Caco-2 (cell line): ENCODE measurements around the gene PTPRG. TPM values are rescaled to one million over a fixed set of nuclear protein-coding genes. Genes with fewer than 3 reads are reported as not detected.

ENCODE experiments used
- BruUV-seq: library from RNA; stranded (reverse); fragments of 400-500 nt; replicated peaks from 2 replicates; lab custom pipeline; 2021; lab: Mats Ljungman, UMichigan
- CTCF ChIA-PET: fragments of 300-600 bp; sonication (Branson Sonifier 250); formaldehyde crosslinking; loops from one replicate; lab custom pipeline; 2022; ENCODE audit warnings: antibody characterized with exemption; lab: Charles Lee
- POLR2A ChIA-PET: fragments of 300-600 bp; sonication (Branson Sonifier 250); formaldehyde crosslinking; loops from one replicate; lab custom pipeline; 2022; ENCODE audit warnings: antibody characterized with exemption; lab: Charles Lee
- DNase-seq, 2 experiments: peaks; one replicate each; pipeline versions ENCODE4 v3.0.0 to v3.0.0-alpha.2; 2020 to 2022
- H3K27me3 ChIP-seq: replicated peaks from 2 replicates; pipeline ENCODE4 v1.6.0; 2011; ENCODE audit warnings: low read length; ENCODE audit not compliant: control insufficient read depth, insufficient read depth
- H3K36me3 ChIP-seq: 2 replicates; pipeline ENCODE4 v1.5.1; 2011; ENCODE audit warnings: low read length; ENCODE audit not compliant: control insufficient read depth, insufficient read depth
- H3K4me1 ChIP-seq: fragments of 250-450 bp; sonication (Bioruptor Pico); 2 replicates; pipeline ENCODE4 v1.5.1; 2020; ENCODE audit warnings: mild to moderate bottlenecking
- H3K4me3 ChIP-seq: 2 replicates; pipeline ENCODE4 v1.5.1; 2011; ENCODE audit warnings: low read depth, mild to moderate bottlenecking, control low read depth, low read length
- H3K9me3 ChIP-seq: fragments of 250-450 bp; sonication (Bioruptor Pico); 2 replicates; pipeline ENCODE4 v1.5.1; 2020; ENCODE audit warnings: mild to moderate bottlenecking, moderate library complexity
- H3K27ac Mint-ChIP-seq: one replicate; pipeline ENCODE4 v1.8.0; 2022; ENCODE audit warnings: mixed read lengths; ENCODE audit not compliant: unreplicated experiment
- H3K27me3 Mint-ChIP-seq: one replicate; pipeline ENCODE4 v1.8.0; 2022; ENCODE audit warnings: mixed read lengths; ENCODE audit not compliant: insufficient read depth, unreplicated experiment
- H3K36me3 Mint-ChIP-seq: one replicate; pipeline ENCODE4 v1.8.0; 2022; ENCODE audit warnings: mild to moderate bottlenecking, mixed read lengths; ENCODE audit not compliant: insufficient read depth, unreplicated experiment
- H3K4me1 Mint-ChIP-seq: one replicate; pipeline ENCODE4 v1.8.0; 2022; ENCODE audit warnings: low read depth, mixed read lengths; ENCODE audit not compliant: unreplicated experiment
- H3K4me3 Mint-ChIP-seq: one replicate; pipeline ENCODE4 v1.8.0; 2022; ENCODE audit warnings: mild to moderate bottlenecking, moderate library complexity, mixed read lengths; ENCODE audit not compliant: unreplicated experiment
- H3K9me3 Mint-ChIP-seq: one replicate; pipeline ENCODE4 v1.8.0; 2022; ENCODE audit warnings: mixed read lengths; ENCODE audit not compliant: unreplicated experiment
- CTCF ChIP-seq, 2 experiments: fragments of 200-600 bp in 1 of 2; IDR thresholded peaks; 1 replicate in 1 of 2; 2 replicates in 1 of 2; pipeline versions ENCODE4 v1.5.1 to v1.8.0; 2011 to 2022; ENCODE audit warnings: antibody characterized with exemption in 1 of 2, control low read depth in 1 of 2, inconsistent platforms in 1 of 2, low read depth in 1 of 2, low read length in 1 of 2, mild to moderate bottlenecking in 1 of 2, moderate library complexity in 1 of 2; ENCODE audit not compliant: insufficient read depth in 1 of 2, severe bottlenecking in 1 of 2, unreplicated experiment in 1 of 2
- intact Hi-C: fragments of 100-400 bp; cut with micrococcal nuclease; formaldehyde crosslinking; loops from one replicate; pipeline ENCODE4 v1.10.0; 2022; ENCODE audit not compliant: unreplicated experiment
- total RNA-seq: library from RNA; stranded (reverse); gene quantifications from 2 replicates; pipeline ENCODE4 v1.2.3, GENCODE V29; 2022

PTPRG gene
- total RNA-seq, 1 experiment from 2014 or later = 46.4 TPM

- POLR2A ChIA-PET = no interaction called here
These were observed 85.0 kb downstream of the PTPRG start for GRCh38 chr3:61646360-61646759.

GRCh38 chr3:61646851-61647525 is 85.6 kb downstream of the PTPRG start:
- no peaks in the 10 kb centered on the region for H3K27me3 Mint-ChIP-seq
- no peaks in the 10 kb centered on the region for H3K36me3 ChIP-seq
- peaks cover 18% of the 10 kb centered on the region for H3K9me3 ChIP-seq
- TF ChIP-seq CTCF (IDR thresholded peaks at IDR 0.05; ENCODE audit: insufficient read depth in 1 of 2, low read depth in 1 of 2, low read length in 1 of 2, severe bottlenecking in 1 of 2, unreplicated experiment in 1 of 2) = no peak
- no peak overlapping the region for H3K4me3 ChIP-seq
- H3K4me1 Mint-ChIP-seq = no peaks in the 10 kb centered on the region
- peaks cover 11% of the 10 kb centered on the region for H3K4me1 ChIP-seq
- BruUV-seq = no TSS peak
- intact Hi-C loops = no loop called here
- H3K27ac Mint-ChIP-seq = no peak overlapping the region
- ChIA-PET CTCF (no interaction called here), POLR2A (no interaction called here)
- H3K36me3 Mint-ChIP-seq = peaks cover 12% of the 10 kb centered on the region
- DNase-seq = no peak
- no peak overlapping the region for H3K4me3 Mint-ChIP-seq
- H3K9me3 Mint-ChIP-seq = no peaks in the 10 kb centered on the region
- no peaks in the 10 kb centered on the region for H3K27me3 ChIP-seq

More at GRCh38 chr3:61646360-61646759, 85.0 kb downstream of the PTPRG start:
- CTCF ChIA-PET = no interaction called here
- Mint-ChIP-seq H3K27ac (no peak overlapping the region), H3K9me3 (no peaks in the 10 kb centered on the region), H3K4me3 (no peak overlapping the region), H3K27me3 (no peaks in the 10 kb centered on the region), H3K4me1 (no peaks in the 10 kb centered on the region), H3K36me3 (peaks cover 12% of the 10 kb centered on the region)
- H3K4me3 ChIP-seq = no peak overlapping the region
- H3K9me3 ChIP-seq = peaks cover 18% of the 10 kb centered on the region
- peaks cover 11% of the 10 kb centered on the region for H3K4me1 ChIP-seq
- DNase-seq = no peak
- intact Hi-C loops = no loop called here
- no peaks in the 10 kb centered on the region for H3K27me3 ChIP-seq
- TF ChIP-seq CTCF (IDR thresholded peaks at IDR 0.05; ENCODE audit: insufficient read depth in 1 of 2, low read depth in 1 of 2, low read length in 1 of 2, severe bottlenecking in 1 of 2, unreplicated experiment in 1 of 2) = no peak
- BruUV-seq = no TSS peak
- no peaks in the 10 kb centered on the region for H3K36me3 ChIP-seq

GRCh38 chr3:61648481-61648880 is 87.1 kb downstream of the PTPRG start:
- ChIA-PET POLR2A (no interaction called here), CTCF (no interaction called here)
- Histone ChIP-seq H3K4me3 (no peak overlapping the region), H3K4me1 (peaks cover 11% of the 10 kb centered on the region), H3K36me3 (no peaks in the 10 kb centered on the region), H3K27me3 (no peaks in the 10 kb centered on the region), H3K9me3 (peaks cover 18% of the 10 kb centered on the region)
- no peak for TF ChIP-seq CTCF (IDR thresholded peaks at IDR 0.05; ENCODE audit: insufficient read depth in 1 of 2, low read depth in 1 of 2, low read length in 1 of 2, severe bottlenecking in 1 of 2, unreplicated experiment in 1 of 2)
- intact Hi-C loops = no loop called here
- no peaks in the 10 kb centered on the region for H3K4me1 Mint-ChIP-seq
- no TSS peak for BruUV-seq
- no peaks in the 10 kb centered on the region for H3K9me3 Mint-ChIP-seq
- no peak overlapping the region for H3K27ac Mint-ChIP-seq
- H3K36me3 Mint-ChIP-seq = peaks cover 6% of the 10 kb centered on the region
- H3K4me3 Mint-ChIP-seq = no peak overlapping the region
- no peaks in the 10 kb centered on the region for H3K27me3 Mint-ChIP-seq
- no peak for DNase-seq
